IMR-90 (cell line): ENCODE results near the gene FGF6. TPM values are rescaled to one million over a fixed set of nuclear protein-coding genes. Genes with fewer than 3 reads are reported as not detected.

Experiments
- ATAC-seq: fragments of 200-7000 bp; cut with Tn5 transposase; 2 replicates; pipeline ENCODE4 v1.9.1; 2020; ENCODE audit warnings: low read depth, mild to moderate bottlenecking, moderate library complexity
- BruUV-seq: library from RNA; stranded (reverse); fragments of 400-500 nt; replicated peaks from 2 replicates; lab custom pipeline; 2021; lab: Mats Ljungman, UMichigan
- CTCF ChIA-PET: fragments of 300-600 bp; formaldehyde crosslinking; extraction: SDS; loops from one replicate; lab custom pipeline; 2021; ENCODE audit warnings: antibody characterized with exemption; lab: Yijun Ruan, JAX
- POLR2A ChIA-PET: fragments of 300-600 bp; sonication (Branson Sonifier 250); formaldehyde crosslinking; loops from one replicate; lab custom pipeline; 2022; ENCODE audit warnings: antibody characterized with exemption; ENCODE audit not compliant: unreplicated experiment; lab: Charles Lee
- DNase-seq: peaks from one replicate; pipeline ENCODE4 v3.0.0; 2013
- H2AFZ ChIP-seq: replicated peaks from 2 replicates; pipeline ENCODE3; 2013; ENCODE audit warnings: low read length, mild to moderate bottlenecking; ENCODE audit not compliant: poor library complexity
- H2AK5ac ChIP-seq: 2 replicates; pipeline ENCODE4 v1.6.1; 2013; ENCODE audit warnings: low read depth, low read length, inconsistent platforms
- H2AK9ac ChIP-seq: replicated peaks from 2 replicates; pipeline ENCODE3; 2013; ENCODE audit warnings: mild to moderate bottlenecking, low read depth, low read length, moderate library complexity; ENCODE audit not compliant: poor library complexity
- H2BK120ac ChIP-seq: 2 replicates; pipeline ENCODE4 v1.6.1; 2013; ENCODE audit warnings: low read depth, low read length, inconsistent platforms
- H2BK15ac ChIP-seq: 3 replicates; pipeline ENCODE4 v1.6.1; 2013; ENCODE audit warnings: low read depth, low read length, inconsistent platforms
- H2BK20ac ChIP-seq: 2 replicates; pipeline ENCODE4 v1.6.1; 2013; ENCODE audit warnings: low read depth, mild to moderate bottlenecking, inconsistent platforms, low read length, moderate library complexity
- H2BK5ac ChIP-seq: 2 replicates; pipeline ENCODE4 v1.6.1; 2013; ENCODE audit warnings: mild to moderate bottlenecking, low read depth, low read length, inconsistent platforms; ENCODE audit not compliant: poor library complexity, severe bottlenecking
- H3K14ac ChIP-seq: replicated peaks from 2 replicates; pipeline ENCODE4 v1.6.1; 2013; ENCODE audit warnings: low read depth, low read length, inconsistent platforms
- H3K18ac ChIP-seq: 2 replicates; pipeline ENCODE4 v1.6.1; 2013; ENCODE audit warnings: low read depth, low read length, control low read depth
- H3K23ac ChIP-seq: 2 replicates; pipeline ENCODE4 v1.6.1; 2013; ENCODE audit warnings: low read depth, low read length, inconsistent platforms
- H3K27ac ChIP-seq: 2 replicates; pipeline ENCODE4 v1.5.1; 2013; ENCODE audit warnings: mild to moderate bottlenecking, control low read depth, low read length; ENCODE audit not compliant: insufficient read depth
- H3K27me3 ChIP-seq: 2 replicates; pipeline ENCODE4 v1.6.1; 2013; ENCODE audit warnings: low read length; ENCODE audit not compliant: control insufficient read depth, insufficient read depth
- H3K36me3 ChIP-seq: 2 replicates; pipeline ENCODE4 v1.6.1; 2013; ENCODE audit warnings: low read length, mixed read lengths; ENCODE audit not compliant: control insufficient read depth, insufficient read depth
- H3K4ac ChIP-seq: 2 replicates; pipeline ENCODE4 v1.6.1; 2013; ENCODE audit warnings: low read depth, low read length, inconsistent platforms
- H3K4me1 ChIP-seq: 2 replicates; pipeline ENCODE4 v1.6.1; 2013; ENCODE audit warnings: low read length, mixed read lengths; ENCODE audit not compliant: control insufficient read depth, insufficient read depth
- H3K4me2 ChIP-seq: 2 replicates; pipeline ENCODE4 v1.6.1; 2013; ENCODE audit warnings: low read depth, mild to moderate bottlenecking, control low read depth, low read length, moderate library complexity
- H3K4me3 ChIP-seq: 2 replicates; pipeline ENCODE4 v1.5.1; 2013; ENCODE audit warnings: low read depth, mild to moderate bottlenecking, control low read depth, low read length, moderate library complexity; ENCODE audit not compliant: insufficient read depth
- H3K56ac ChIP-seq: 2 replicates; pipeline ENCODE4 v1.6.1; 2013; ENCODE audit warnings: low read length, inconsistent platforms; ENCODE audit not compliant: insufficient read depth; ENCODE audit errors: extremely low read depth
- H3K79me1 ChIP-seq, 2 experiments: 2 replicates each; pipeline ENCODE4 v1.6.1; 2013; ENCODE audit warnings: low read length in 2 of 2, inconsistent platforms in 1 of 2, low read depth in 1 of 2
- H3K9ac ChIP-seq: 2 replicates; pipeline ENCODE4 v1.6.1; 2013; ENCODE audit warnings: low read depth, low read length, control low read depth
- H3K9me1 ChIP-seq: 2 replicates; pipeline ENCODE4 v1.6.1; 2013; ENCODE audit warnings: low read length, inconsistent platforms; ENCODE audit not compliant: insufficient read depth
- H3K9me3 ChIP-seq: 2 replicates; pipeline ENCODE4 v1.6.1; 2013; ENCODE audit warnings: low read length; ENCODE audit not compliant: control insufficient read depth, insufficient read depth
- H4K20me1 ChIP-seq: 2 replicates; pipeline ENCODE4 v1.6.1; 2013; ENCODE audit warnings: low read length, inconsistent platforms; ENCODE audit not compliant: insufficient read depth
- H4K5ac ChIP-seq: 2 replicates; pipeline ENCODE4 v1.6.1; 2013; ENCODE audit warnings: mild to moderate bottlenecking, low read depth, low read length, control low read depth
- H4K8ac ChIP-seq, 2 experiments: 2 replicates each; pipeline ENCODE4 v1.6.1; 2013; ENCODE audit warnings: low read depth in 2 of 2, low read length in 2 of 2, control low read depth in 1 of 2, inconsistent platforms in 1 of 2
- H4K91ac ChIP-seq: 2 replicates; pipeline ENCODE4 v1.6.1; 2013; ENCODE audit warnings: low read depth, low read length, inconsistent platforms; ENCODE audit not compliant: insufficient read depth
- WGBS, 2 experiments: methylation state at CpG; one replicate each; pipeline versions ENCODE4 v1.1.5 to v1.1.7; 2013; ENCODE audit warnings: missing lambda C conversion rate in 2 of 2; ENCODE audit not compliant: insufficient read length in 1 of 2; ENCODE audit errors: extremely low coverage in 2 of 2; 5-methylcytosine and 5-hydroxymethylcytosine counted together
- dilution Hi-C: fragments of 300-500 bp; cut with HindIII; formaldehyde crosslinking; loops from one replicate; pipeline ENCODE4 v1.14.3; 2018; ENCODE audit warnings: low sequenced_read_pairs; ENCODE audit not compliant: unreplicated experiment
- in situ Hi-C: fragments of 300-500 bp; cut with MboI; formaldehyde crosslinking; loops from 3 replicates; pipeline ENCODE4 v1.14.3; 2019; ENCODE audit warnings: low sequenced_read_pairs, inconsistent platforms, mixed read lengths
- intact Hi-C: fragments of 100-400 bp; cut with micrococcal nuclease; formaldehyde crosslinking; loops from 2 replicates; pipeline ENCODE4 v1.10.0; 2022
- polyA plus RNA-seq, 3 experiments: library from polyadenylated mRNA; depleted of rRNA; stranded (reverse); fragments of >200 nt; gene quantifications; 2 replicates each; pipeline ENCODE4 v1.2.3, GENCODE V29; 2012; ENCODE audit warnings: low replicate concordance in 1 of 3
- total RNA-seq: library from RNA; depleted of rRNA; stranded (reverse); fragments of >200 nt; gene quantifications from 2 replicates; pipeline ENCODE4 v1.2.3, GENCODE V29; 2012
- TF ChIP-seq, protein P1 (sequence below): conservative IDR thresholded peaks from 2 replicates; pipeline ENCODE4 v1.5.1; 2012; ENCODE audit warnings: mild to moderate bottlenecking, low read depth, low read length, improper control_type of control experiment
- TF ChIP-seq, protein P2 (sequence below): fragments of 150-350 bp; IDR thresholded peaks from 2 replicates; pipeline ENCODE4 v1.6.1; 2016; ENCODE audit warnings: low read depth, mild to moderate bottlenecking, low read length, moderate library complexity, borderline replicate concordance

FGF6 gene
- total and polyA plus RNA-seq, 2 of the 4 experiments (the other 2 are of a cell fraction) = not detected

- no peak overlapping the region for H3K14ac ChIP-seq
- H3K18ac ChIP-seq = no peak overlapping the region
- H3K9me3 ChIP-seq = no peaks in the 10 kb centered on the region
- DNase-seq = no peak
- H3K4ac ChIP-seq = no peak overlapping the region
- no peak overlapping the region for H3K9ac ChIP-seq
- intact Hi-C loops = no loop called here
- H2AK9ac ChIP-seq = no peak overlapping the region
- no peaks in the 10 kb centered on the region for H3K27me3 ChIP-seq
- no peak overlapping the region for H3K4me3 ChIP-seq
- no peaks in the 10 kb centered on the region for H3K9me1 ChIP-seq
- H2BK120ac ChIP-seq = no peak overlapping the region
- POLR2A ChIA-PET = no interaction called here
- no peak overlapping the region for H3K56ac ChIP-seq
- dilution Hi-C loops = no loop called here
- H2BK5ac ChIP-seq = no peak overlapping the region
- in situ Hi-C loops = no loop called here
- CTCF ChIA-PET = no interaction called here
- no peak overlapping the region for H4K8ac ChIP-seq
- no peaks in the 10 kb centered on the region for H4K20me1 ChIP-seq
- WGBS, 2 experiments = no CpG with 5 or more reads among the region's 4 CpGs
- H3K23ac ChIP-seq = no peak overlapping the region
- TF ChIP-seq, protein P1, sequence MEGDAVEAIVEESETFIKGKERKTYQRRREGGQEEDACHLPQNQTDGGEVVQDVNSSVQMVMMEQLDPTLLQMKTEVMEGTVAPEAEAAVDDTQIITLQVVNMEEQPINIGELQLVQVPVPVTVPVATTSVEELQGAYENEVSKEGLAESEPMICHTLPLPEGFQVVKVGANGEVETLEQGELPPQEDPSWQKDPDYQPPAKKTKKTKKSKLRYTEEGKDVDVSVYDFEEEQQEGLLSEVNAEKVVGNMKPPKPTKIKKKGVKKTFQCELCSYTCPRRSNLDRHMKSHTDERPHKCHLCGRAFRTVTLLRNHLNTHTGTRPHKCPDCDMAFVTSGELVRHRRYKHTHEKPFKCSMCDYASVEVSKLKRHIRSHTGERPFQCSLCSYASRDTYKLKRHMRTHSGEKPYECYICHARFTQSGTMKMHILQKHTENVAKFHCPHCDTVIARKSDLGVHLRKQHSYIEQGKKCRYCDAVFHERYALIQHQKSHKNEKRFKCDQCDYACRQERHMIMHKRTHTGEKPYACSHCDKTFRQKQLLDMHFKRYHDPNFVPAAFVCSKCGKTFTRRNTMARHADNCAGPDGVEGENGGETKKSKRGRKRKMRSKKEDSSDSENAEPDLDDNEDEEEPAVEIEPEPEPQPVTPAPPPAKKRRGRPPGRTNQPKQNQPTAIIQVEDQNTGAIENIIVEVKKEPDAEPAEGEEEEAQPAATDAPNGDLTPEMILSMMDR = no peak
- TF ChIP-seq, protein P2, sequence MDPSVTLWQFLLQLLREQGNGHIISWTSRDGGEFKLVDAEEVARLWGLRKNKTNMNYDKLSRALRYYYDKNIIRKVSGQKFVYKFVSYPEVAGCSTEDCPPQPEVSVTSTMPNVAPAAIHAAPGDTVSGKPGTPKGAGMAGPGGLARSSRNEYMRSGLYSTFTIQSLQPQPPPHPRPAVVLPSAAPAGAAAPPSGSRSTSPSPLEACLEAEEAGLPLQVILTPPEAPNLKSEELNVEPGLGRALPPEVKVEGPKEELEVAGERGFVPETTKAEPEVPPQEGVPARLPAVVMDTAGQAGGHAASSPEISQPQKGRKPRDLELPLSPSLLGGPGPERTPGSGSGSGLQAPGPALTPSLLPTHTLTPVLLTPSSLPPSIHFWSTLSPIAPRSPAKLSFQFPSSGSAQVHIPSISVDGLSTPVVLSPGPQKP = no peak
- no peak overlapping the region for H4K91ac ChIP-seq
- no peak overlapping the region for H2AK5ac ChIP-seq
- no peak overlapping the region for H2AFZ ChIP-seq
- H3K4me2 ChIP-seq = no peak overlapping the region
- H2BK20ac ChIP-seq = no peak overlapping the region
- H4K5ac ChIP-seq = no peak overlapping the region
- no peaks in the 10 kb centered on the region for H3K4me1 ChIP-seq
- no TSS peak for BruUV-seq
- no peak; the same call in 1 of the 2 replicates for ATAC-seq
- H3K79me1 ChIP-seq = no peaks in the 10 kb centered on the region
- no peak overlapping the region for H2BK15ac ChIP-seq
- no peak overlapping the region for H3K27ac ChIP-seq
- 0 out of 2 replicates have a peak, but pooled peaks cover 4% of the 10 kb centered on the region for H3K36me3 ChIP-seq
Measured at GRCh38 chr12:4486049-4486699, 40.6 kb upstream of the FGF6 start.
